IMR-90 (cell line): ENCODE measurements around the gene NEDD4L. TPM values are rescaled to one million over a fixed set of nuclear protein-coding genes. Genes with fewer than 3 reads are reported as not detected.

Experiments
- ATAC-seq: fragments of 200-7000 bp; cut with Tn5 transposase; 2 replicates; pipeline ENCODE4 v1.9.1; 2020; ENCODE audit warnings: low read depth, mild to moderate bottlenecking, moderate library complexity
- BruUV-seq: library from RNA; stranded (reverse); fragments of 400-500 nt; replicated peaks from 2 replicates; lab custom pipeline; 2021; lab: Mats Ljungman, UMichigan
- CTCF ChIA-PET: fragments of 300-600 bp; formaldehyde crosslinking; extraction: SDS; loops from one replicate; lab custom pipeline; 2021; ENCODE audit warnings: antibody characterized with exemption; lab: Yijun Ruan, JAX
- POLR2A ChIA-PET: fragments of 300-600 bp; sonication (Branson Sonifier 250); formaldehyde crosslinking; loops from one replicate; lab custom pipeline; 2022; ENCODE audit warnings: antibody characterized with exemption; ENCODE audit not compliant: unreplicated experiment; lab: Charles Lee
- DNase-seq: peaks from one replicate; pipeline ENCODE4 v3.0.0; 2013
- H2AFZ ChIP-seq: replicated peaks from 2 replicates; pipeline ENCODE3; 2013; ENCODE audit warnings: low read length, mild to moderate bottlenecking; ENCODE audit not compliant: poor library complexity
- H2AK5ac ChIP-seq: 2 replicates; pipeline ENCODE4 v1.6.1; 2013; ENCODE audit warnings: low read depth, low read length, inconsistent platforms
- H2AK9ac ChIP-seq: replicated peaks from 2 replicates; pipeline ENCODE3; 2013; ENCODE audit warnings: mild to moderate bottlenecking, low read depth, low read length, moderate library complexity; ENCODE audit not compliant: poor library complexity
- H2BK120ac ChIP-seq: 2 replicates; pipeline ENCODE4 v1.6.1; 2013; ENCODE audit warnings: low read depth, low read length, inconsistent platforms
- H2BK15ac ChIP-seq: 3 replicates; pipeline ENCODE4 v1.6.1; 2013; ENCODE audit warnings: low read depth, low read length, inconsistent platforms
- H2BK20ac ChIP-seq: 2 replicates; pipeline ENCODE4 v1.6.1; 2013; ENCODE audit warnings: low read depth, mild to moderate bottlenecking, inconsistent platforms, low read length, moderate library complexity
- H2BK5ac ChIP-seq: 2 replicates; pipeline ENCODE4 v1.6.1; 2013; ENCODE audit warnings: mild to moderate bottlenecking, low read depth, low read length, inconsistent platforms; ENCODE audit not compliant: poor library complexity, severe bottlenecking
- H3K14ac ChIP-seq: replicated peaks from 2 replicates; pipeline ENCODE4 v1.6.1; 2013; ENCODE audit warnings: low read depth, low read length, inconsistent platforms
- H3K18ac ChIP-seq: 2 replicates; pipeline ENCODE4 v1.6.1; 2013; ENCODE audit warnings: low read depth, low read length, control low read depth
- H3K23ac ChIP-seq: 2 replicates; pipeline ENCODE4 v1.6.1; 2013; ENCODE audit warnings: low read depth, low read length, inconsistent platforms
- H3K27ac ChIP-seq: 2 replicates; pipeline ENCODE4 v1.5.1; 2013; ENCODE audit warnings: mild to moderate bottlenecking, control low read depth, low read length; ENCODE audit not compliant: insufficient read depth
- H3K27me3 ChIP-seq: 2 replicates; pipeline ENCODE4 v1.6.1; 2013; ENCODE audit warnings: low read length; ENCODE audit not compliant: control insufficient read depth, insufficient read depth
- H3K36me3 ChIP-seq: 2 replicates; pipeline ENCODE4 v1.6.1; 2013; ENCODE audit warnings: low read length, mixed read lengths; ENCODE audit not compliant: control insufficient read depth, insufficient read depth
- H3K4ac ChIP-seq: 2 replicates; pipeline ENCODE4 v1.6.1; 2013; ENCODE audit warnings: low read depth, low read length, inconsistent platforms
- H3K4me1 ChIP-seq: 2 replicates; pipeline ENCODE4 v1.6.1; 2013; ENCODE audit warnings: low read length, mixed read lengths; ENCODE audit not compliant: control insufficient read depth, insufficient read depth
- H3K4me2 ChIP-seq: 2 replicates; pipeline ENCODE4 v1.6.1; 2013; ENCODE audit warnings: low read depth, mild to moderate bottlenecking, control low read depth, low read length, moderate library complexity
- H3K4me3 ChIP-seq: 2 replicates; pipeline ENCODE4 v1.5.1; 2013; ENCODE audit warnings: low read depth, mild to moderate bottlenecking, control low read depth, low read length, moderate library complexity; ENCODE audit not compliant: insufficient read depth
- H3K56ac ChIP-seq: 2 replicates; pipeline ENCODE4 v1.6.1; 2013; ENCODE audit warnings: low read length, inconsistent platforms; ENCODE audit not compliant: insufficient read depth; ENCODE audit errors: extremely low read depth
- H3K79me1 ChIP-seq, 2 experiments: 2 replicates each; pipeline ENCODE4 v1.6.1; 2013; ENCODE audit warnings: low read length in 2 of 2, inconsistent platforms in 1 of 2, low read depth in 1 of 2
- H3K9ac ChIP-seq: 2 replicates; pipeline ENCODE4 v1.6.1; 2013; ENCODE audit warnings: low read depth, low read length, control low read depth
- H3K9me1 ChIP-seq: 2 replicates; pipeline ENCODE4 v1.6.1; 2013; ENCODE audit warnings: low read length, inconsistent platforms; ENCODE audit not compliant: insufficient read depth
- H3K9me3 ChIP-seq: 2 replicates; pipeline ENCODE4 v1.6.1; 2013; ENCODE audit warnings: low read length; ENCODE audit not compliant: control insufficient read depth, insufficient read depth
- H4K20me1 ChIP-seq: 2 replicates; pipeline ENCODE4 v1.6.1; 2013; ENCODE audit warnings: low read length, inconsistent platforms; ENCODE audit not compliant: insufficient read depth
- H4K5ac ChIP-seq: 2 replicates; pipeline ENCODE4 v1.6.1; 2013; ENCODE audit warnings: mild to moderate bottlenecking, low read depth, low read length, control low read depth
- H4K8ac ChIP-seq, 2 experiments: 2 replicates each; pipeline ENCODE4 v1.6.1; 2013; ENCODE audit warnings: low read depth in 2 of 2, low read length in 2 of 2, control low read depth in 1 of 2, inconsistent platforms in 1 of 2
- H4K91ac ChIP-seq: 2 replicates; pipeline ENCODE4 v1.6.1; 2013; ENCODE audit warnings: low read depth, low read length, inconsistent platforms; ENCODE audit not compliant: insufficient read depth
- BHLHE40 ChIP-seq: fragments of 150-350 bp; IDR thresholded peaks from 2 replicates; pipeline ENCODE4 v1.6.1; 2016; ENCODE audit warnings: mild to moderate bottlenecking, low read depth, low read length
- FOS ChIP-seq: fragments of 150-350 bp; IDR thresholded peaks from 2 replicates; pipeline ENCODE4 v1.6.1; 2016; ENCODE audit warnings: low read depth, low read length
- MAFK ChIP-seq: IDR thresholded peaks from 2 replicates; pipeline ENCODE4 v1.6.1; 2012; ENCODE audit warnings: low read depth, low read length, improper control_type of control experiment
- MXI1 ChIP-seq: IDR thresholded peaks from 2 replicates; pipeline ENCODE4 v1.6.1; 2012; ENCODE audit warnings: low read depth, mild to moderate bottlenecking, low read length, moderate library complexity, borderline replicate concordance
- POLR2A ChIP-seq: IDR thresholded peaks from 2 replicates; pipeline ENCODE4 v1.6.1; 2012; ENCODE audit warnings: mild to moderate bottlenecking, low read depth, low read length
- RAD21 ChIP-seq: IDR thresholded peaks from 2 replicates; pipeline ENCODE4 v1.6.1; 2012; ENCODE audit warnings: low read length, improper control_type of control experiment
- RCOR1 ChIP-seq: IDR thresholded peaks from 2 replicates; pipeline ENCODE4 v1.6.1; 2012; ENCODE audit warnings: mild to moderate bottlenecking, low read length, improper control_type of control experiment; ENCODE audit not compliant: insufficient replicate concordance
- WGBS, 2 experiments: methylation state at CpG; one replicate each; pipeline versions ENCODE4 v1.1.5 to v1.1.7; 2013; ENCODE audit warnings: missing lambda C conversion rate in 2 of 2; ENCODE audit not compliant: insufficient read length in 1 of 2; ENCODE audit errors: extremely low coverage in 2 of 2; 5-methylcytosine and 5-hydroxymethylcytosine counted together
- dilution Hi-C: fragments of 300-500 bp; cut with HindIII; formaldehyde crosslinking; loops from one replicate; pipeline ENCODE4 v1.14.3; 2018; ENCODE audit warnings: low sequenced_read_pairs; ENCODE audit not compliant: unreplicated experiment
- in situ Hi-C: fragments of 300-500 bp; cut with MboI; formaldehyde crosslinking; loops from 3 replicates; pipeline ENCODE4 v1.14.3; 2019; ENCODE audit warnings: low sequenced_read_pairs, inconsistent platforms, mixed read lengths
- intact Hi-C: fragments of 100-400 bp; cut with micrococcal nuclease; formaldehyde crosslinking; loops from 2 replicates; pipeline ENCODE4 v1.10.0; 2022
- polyA plus RNA-seq, 3 experiments: library from polyadenylated mRNA; depleted of rRNA; stranded (reverse); fragments of >200 nt; gene quantifications; 2 replicates each; pipeline ENCODE4 v1.2.3, GENCODE V29; 2012; ENCODE audit warnings: low replicate concordance in 1 of 3
- total RNA-seq: library from RNA; depleted of rRNA; stranded (reverse); fragments of >200 nt; gene quantifications from 2 replicates; pipeline ENCODE4 v1.2.3, GENCODE V29; 2012
- TF ChIP-seq, protein P1 (sequence below): fragments of 150-350 bp; IDR thresholded peaks from 2 replicates; pipeline ENCODE4 v1.6.1; 2017; ENCODE audit warnings: mild to moderate bottlenecking, antibody characterized with exemption, low read length, low read depth
- TF ChIP-seq, protein P2 (sequence below): fragments of 150-350 bp; IDR thresholded peaks from 2 replicates; pipeline ENCODE4 v1.6.1; 2016; ENCODE audit warnings: low read depth, mild to moderate bottlenecking, low read length, moderate library complexity, borderline replicate concordance
- TF ChIP-seq, protein P3 (sequence below): conservative IDR thresholded peaks from 2 replicates; pipeline ENCODE4 v1.5.1; 2012; ENCODE audit warnings: mild to moderate bottlenecking, low read depth, low read length, improper control_type of control experiment

Gene NEDD4L
- total and polyA plus RNA-seq, 2 of the 4 experiments (the other 2 are of a cell fraction) = 10.0 to 10.9 TPM

DNA sequence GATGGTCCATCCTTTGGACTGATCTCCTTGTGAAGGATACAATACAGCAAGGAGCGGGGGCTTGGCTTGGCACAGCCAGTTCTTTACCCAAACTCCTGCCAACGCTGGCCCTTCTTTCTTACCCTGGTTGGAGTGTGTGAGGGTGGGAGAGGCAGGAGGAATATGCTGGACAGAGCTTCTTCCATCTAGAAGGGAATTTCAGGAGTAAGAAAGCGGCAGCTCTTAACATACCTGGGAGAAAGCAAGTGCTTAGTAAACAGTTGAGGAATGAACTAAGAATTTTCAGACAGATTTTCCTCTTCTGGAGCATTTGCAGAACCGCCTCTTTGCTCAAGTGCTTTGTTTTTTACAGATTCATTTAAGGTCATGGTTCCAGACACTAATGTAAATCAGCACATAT is 72.8 kb downstream of the NEDD4L start:
- intact Hi-C loops (no loop called here), in situ Hi-C loops (loop anchor here (25.0 kb wide), 1 partner anchor 480 kb away; no protein-coding TSS in a partner anchor), dilution Hi-C loops (no loop called here)
- Histone ChIP-seq H3K14ac (no peak overlapping the region), H3K9me1 (no peaks in the 10 kb centered on the region), H3K36me3 (no peaks in the 10 kb centered on the region), H3K4me2 (no peak overlapping the region), H3K27ac (no peak overlapping the region), H4K91ac (no peak overlapping the region), H4K8ac (no peak overlapping the region), H3K23ac (no peak overlapping the region), H2BK120ac (no peak overlapping the region), H3K56ac (no peak overlapping the region), H3K4ac (no peak overlapping the region), H3K4me1 (peaks cover 8% of the 10 kb centered on the region), H2AK9ac (no peak overlapping the region), H4K20me1 (no peaks in the 10 kb centered on the region), H2BK15ac (no peak overlapping the region), H2AFZ (no peak overlapping the region), H4K5ac (no peak overlapping the region), H3K9ac (no peak overlapping the region), H3K4me3 (no peak overlapping the region), H2BK20ac (no peak overlapping the region), H3K27me3 (no peaks in the 10 kb centered on the region), H3K18ac (no peak overlapping the region), H3K9me3 (no peaks in the 10 kb centered on the region), H2BK5ac (no peak overlapping the region), H2AK5ac (no peak overlapping the region; the same call in 1 of the 2 replicates), H3K79me1 (no peaks in the 10 kb centered on the region; a peak in 1 of 4 replicates)
- DNase-seq = no peak
- no peak for ATAC-seq
- WGBS, 2 experiments = no CpG with 5 or more reads among the region's 4 CpGs
- TF ChIP-seq, protein P1, sequence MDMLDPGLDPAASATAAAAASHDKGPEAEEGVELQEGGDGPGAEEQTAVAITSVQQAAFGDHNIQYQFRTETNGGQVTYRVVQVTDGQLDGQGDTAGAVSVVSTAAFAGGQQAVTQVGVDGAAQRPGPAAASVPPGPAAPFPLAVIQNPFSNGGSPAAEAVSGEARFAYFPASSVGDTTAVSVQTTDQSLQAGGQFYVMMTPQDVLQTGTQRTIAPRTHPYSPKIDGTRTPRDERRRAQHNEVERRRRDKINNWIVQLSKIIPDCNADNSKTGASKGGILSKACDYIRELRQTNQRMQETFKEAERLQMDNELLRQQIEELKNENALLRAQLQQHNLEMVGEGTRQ = no peak
- TF ChIP-seq BHLHE40 (no peak), MXI1 (no peak), MAFK (no peak), RCOR1 (no peak), RAD21 (no peak), POLR2A (no peak), FOS (no peak)
- TF ChIP-seq, protein P2, sequence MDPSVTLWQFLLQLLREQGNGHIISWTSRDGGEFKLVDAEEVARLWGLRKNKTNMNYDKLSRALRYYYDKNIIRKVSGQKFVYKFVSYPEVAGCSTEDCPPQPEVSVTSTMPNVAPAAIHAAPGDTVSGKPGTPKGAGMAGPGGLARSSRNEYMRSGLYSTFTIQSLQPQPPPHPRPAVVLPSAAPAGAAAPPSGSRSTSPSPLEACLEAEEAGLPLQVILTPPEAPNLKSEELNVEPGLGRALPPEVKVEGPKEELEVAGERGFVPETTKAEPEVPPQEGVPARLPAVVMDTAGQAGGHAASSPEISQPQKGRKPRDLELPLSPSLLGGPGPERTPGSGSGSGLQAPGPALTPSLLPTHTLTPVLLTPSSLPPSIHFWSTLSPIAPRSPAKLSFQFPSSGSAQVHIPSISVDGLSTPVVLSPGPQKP = no peak
- TF ChIP-seq, protein P3, sequence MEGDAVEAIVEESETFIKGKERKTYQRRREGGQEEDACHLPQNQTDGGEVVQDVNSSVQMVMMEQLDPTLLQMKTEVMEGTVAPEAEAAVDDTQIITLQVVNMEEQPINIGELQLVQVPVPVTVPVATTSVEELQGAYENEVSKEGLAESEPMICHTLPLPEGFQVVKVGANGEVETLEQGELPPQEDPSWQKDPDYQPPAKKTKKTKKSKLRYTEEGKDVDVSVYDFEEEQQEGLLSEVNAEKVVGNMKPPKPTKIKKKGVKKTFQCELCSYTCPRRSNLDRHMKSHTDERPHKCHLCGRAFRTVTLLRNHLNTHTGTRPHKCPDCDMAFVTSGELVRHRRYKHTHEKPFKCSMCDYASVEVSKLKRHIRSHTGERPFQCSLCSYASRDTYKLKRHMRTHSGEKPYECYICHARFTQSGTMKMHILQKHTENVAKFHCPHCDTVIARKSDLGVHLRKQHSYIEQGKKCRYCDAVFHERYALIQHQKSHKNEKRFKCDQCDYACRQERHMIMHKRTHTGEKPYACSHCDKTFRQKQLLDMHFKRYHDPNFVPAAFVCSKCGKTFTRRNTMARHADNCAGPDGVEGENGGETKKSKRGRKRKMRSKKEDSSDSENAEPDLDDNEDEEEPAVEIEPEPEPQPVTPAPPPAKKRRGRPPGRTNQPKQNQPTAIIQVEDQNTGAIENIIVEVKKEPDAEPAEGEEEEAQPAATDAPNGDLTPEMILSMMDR = no peak
- POLR2A ChIA-PET = no interaction called here
- CTCF ChIA-PET = no interaction called here
- no TSS peak for BruUV-seq
